ENCODE results near the gene MEGF11.

The MEGF11 gene

GRCh38 chr15:65937476-65937875 is 316.1 kb downstream of the MEGF11 start:
- Histone ChIP-seq H3K36me3 (ENCODE audit: insufficient read depth, insufficient read length, low read length) (no peaks in the 10 kb centered on the region), H3K4me1 (ENCODE audit: insufficient read depth, insufficient read length) (no peaks in the 10 kb centered on the region), H3K9ac (ENCODE audit: insufficient read length, low read depth) (no peak overlapping the region), H3K4me3 (ENCODE audit: insufficient read length, low read depth) (no peak overlapping the region), H3K27me3 (ENCODE audit: insufficient read depth, insufficient read length) (no peaks in the 10 kb centered on the region), H3K9me3 (ENCODE audit: insufficient read depth, low read length) (no peaks in the 10 kb centered on the region)
- no peak for DNase-seq (ENCODE audit: low read depth, low spot score)
- TF ChIP-seq YY1 (IDR thresholded peaks at IDR 0.05; ENCODE audit: insufficient read depth, insufficient read length), result no peak
- TF ChIP-seq ZNF274 (IDR thresholded peaks at IDR 0.05; ENCODE audit: low read depth, low read length), result no peak
- TF ChIP-seq SUZ12 (IDR thresholded peaks at IDR 0.05; ENCODE audit: extremely low read depth, insufficient read depth, insufficient read length), result no peak

- Histone ChIP-seq H3K36me3 (ENCODE audit: insufficient read depth, insufficient read length, low read length) (no peaks in the 10 kb centered on the region), H3K4me1 (ENCODE audit: insufficient read depth, insufficient read length) (no peaks in the 10 kb centered on the region), H3K27me3 (ENCODE audit: insufficient read depth, insufficient read length) (no peaks in the 10 kb centered on the region), H3K9me3 (ENCODE audit: insufficient read depth, low read length) (no peaks in the 10 kb centered on the region), H3K9ac (ENCODE audit: insufficient read length, low read depth) (no peak overlapping the region), H3K4me3 (ENCODE audit: insufficient read length, low read depth) (no peak overlapping the region)
- DNase-seq (ENCODE audit: low read depth, low spot score), result no peak
- TF ChIP-seq YY1 (IDR thresholded peaks at IDR 0.05; ENCODE audit: insufficient read depth, insufficient read length) (no peak), SUZ12 (IDR thresholded peaks at IDR 0.05; ENCODE audit: extremely low read depth, insufficient read depth, insufficient read length) (no peak), ZNF274 (IDR thresholded peaks at IDR 0.05; ENCODE audit: low read depth, low read length) (no peak)
These were observed 316.5 kb downstream of the MEGF11 start for GRCh38 chr15:65937054-65937453.

GRCh38 chr15:65936282-65936681 is 317.3 kb downstream of the MEGF11 start:
- no peak for TF ChIP-seq SUZ12 (IDR thresholded peaks at IDR 0.05; ENCODE audit: extremely low read depth, insufficient read depth, insufficient read length)
- TF ChIP-seq YY1 (IDR thresholded peaks at IDR 0.05; ENCODE audit: insufficient read depth, insufficient read length), result no peak
- no peak for TF ChIP-seq ZNF274 (IDR thresholded peaks at IDR 0.05; ENCODE audit: low read depth, low read length)
- no peak for DNase-seq (ENCODE audit: low read depth, low spot score)
- Histone ChIP-seq H3K4me3 (ENCODE audit: insufficient read length, low read depth) (no peak overlapping the region), H3K4me1 (ENCODE audit: insufficient read depth, insufficient read length) (no peaks in the 10 kb centered on the region), H3K9me3 (ENCODE audit: insufficient read depth, low read length) (no peaks in the 10 kb centered on the region), H3K36me3 (ENCODE audit: insufficient read depth, insufficient read length, low read length) (no peaks in the 10 kb centered on the region), H3K9ac (ENCODE audit: insufficient read length, low read depth) (no peak overlapping the region), H3K27me3 (ENCODE audit: insufficient read depth, insufficient read length) (no peaks in the 10 kb centered on the region)

GRCh38 chr15:65935391-65935790 is 318.2 kb downstream of the MEGF11 start:
- Histone ChIP-seq H3K9ac (ENCODE audit: insufficient read length, low read depth) (no peak overlapping the region), H3K27me3 (ENCODE audit: insufficient read depth, insufficient read length) (no peaks in the 10 kb centered on the region), H3K36me3 (ENCODE audit: insufficient read depth, insufficient read length, low read length) (no peaks in the 10 kb centered on the region), H3K4me1 (ENCODE audit: insufficient read depth, insufficient read length) (no peaks in the 10 kb centered on the region), H3K9me3 (ENCODE audit: insufficient read depth, low read length) (no peaks in the 10 kb centered on the region), H3K4me3 (ENCODE audit: insufficient read length, low read depth) (no peak overlapping the region)
- no peak for DNase-seq (ENCODE audit: low read depth, low spot score)
- no peak for TF ChIP-seq SUZ12 (IDR thresholded peaks at IDR 0.05; ENCODE audit: extremely low read depth, insufficient read depth, insufficient read length)
- no peak for TF ChIP-seq YY1 (IDR thresholded peaks at IDR 0.05; ENCODE audit: insufficient read depth, insufficient read length)
- no peak for TF ChIP-seq ZNF274 (IDR thresholded peaks at IDR 0.05; ENCODE audit: low read depth, low read length)

- no peaks in the 10 kb centered on the region for H3K36me3 ChIP-seq (ENCODE audit: insufficient read depth, insufficient read length, low read length)
- H3K27me3 ChIP-seq (ENCODE audit: insufficient read depth, insufficient read length), result no peaks in the 10 kb centered on the region
- H3K4me1 ChIP-seq (ENCODE audit: insufficient read depth, insufficient read length), result no peaks in the 10 kb centered on the region
- no peak overlapping the region for H3K4me3 ChIP-seq (ENCODE audit: insufficient read length, low read depth)
- H3K9me3 ChIP-seq (ENCODE audit: insufficient read depth, low read length), result no peaks in the 10 kb centered on the region
- TF ChIP-seq YY1 (IDR thresholded peaks at IDR 0.05; ENCODE audit: insufficient read depth, insufficient read length) (no peak), SUZ12 (IDR thresholded peaks at IDR 0.05; ENCODE audit: extremely low read depth, insufficient read depth, insufficient read length) (no peak), ZNF274 (IDR thresholded peaks at IDR 0.05; ENCODE audit: low read depth, low read length) (no peak)
- no peak for DNase-seq (ENCODE audit: low read depth, low spot score)
- no peak overlapping the region for H3K9ac ChIP-seq (ENCODE audit: insufficient read length, low read depth)
These were observed 322.3 kb downstream of the MEGF11 start for GRCh38 chr15:65931221-65931620.

- DNase-seq (ENCODE audit: low read depth, low spot score), result no peak
- Histone ChIP-seq H3K36me3 (ENCODE audit: insufficient read depth, insufficient read length, low read length) (no peaks in the 10 kb centered on the region), H3K9me3 (ENCODE audit: insufficient read depth, low read length) (no peaks in the 10 kb centered on the region), H3K4me1 (ENCODE audit: insufficient read depth, insufficient read length) (no peaks in the 10 kb centered on the region), H3K9ac (ENCODE audit: insufficient read length, low read depth) (no peak overlapping the region), H3K27me3 (ENCODE audit: insufficient read depth, insufficient read length) (no peaks in the 10 kb centered on the region), H3K4me3 (ENCODE audit: insufficient read length, low read depth) (no peak overlapping the region)
- TF ChIP-seq ZNF274 (IDR thresholded peaks at IDR 0.05; ENCODE audit: low read depth, low read length) (no peak), YY1 (IDR thresholded peaks at IDR 0.05; ENCODE audit: insufficient read depth, insufficient read length) (no peak)
These were observed 323.4 kb downstream of the MEGF11 start for GRCh38 chr15:65930134-65930533.

- no peak for DNase-seq (ENCODE audit: low read depth, low spot score)
- no peaks in the 10 kb centered on the region for H3K27me3 ChIP-seq (ENCODE audit: insufficient read depth, insufficient read length)
- H3K4me1 ChIP-seq (ENCODE audit: insufficient read depth, insufficient read length), result no peaks in the 10 kb centered on the region
- no peaks in the 10 kb centered on the region for H3K36me3 ChIP-seq (ENCODE audit: insufficient read depth, insufficient read length, low read length)
- H3K9me3 ChIP-seq (ENCODE audit: insufficient read depth, low read length), result no peaks in the 10 kb centered on the region
- TF ChIP-seq SUZ12 (IDR thresholded peaks at IDR 0.05; ENCODE audit: extremely low read depth, insufficient read depth, insufficient read length) (no peak), ZNF274 (IDR thresholded peaks at IDR 0.05; ENCODE audit: low read depth, low read length) (no peak), YY1 (IDR thresholded peaks at IDR 0.05; ENCODE audit: insufficient read depth, insufficient read length) (no peak)
- H3K9ac ChIP-seq (ENCODE audit: insufficient read length, low read depth), result no peak overlapping the region
- H3K4me3 ChIP-seq (ENCODE audit: insufficient read length, low read depth), result no peak overlapping the region
These were observed 324.0 kb downstream of the MEGF11 start for GRCh38 chr15:65929573-65929972.

GRCh38 chr15:65927545-65927944 is 326.0 kb downstream of the MEGF11 start:
- no peak for DNase-seq (ENCODE audit: low read depth, low spot score)
- no peaks in the 10 kb centered on the region for H3K4me1 ChIP-seq (ENCODE audit: insufficient read depth, insufficient read length)
- H3K9me3 ChIP-seq (ENCODE audit: insufficient read depth, low read length), result no peaks in the 10 kb centered on the region
- TF ChIP-seq YY1 (IDR thresholded peaks at IDR 0.05; ENCODE audit: insufficient read depth, insufficient read length) (no peak), ZNF274 (IDR thresholded peaks at IDR 0.05; ENCODE audit: low read depth, low read length) (no peak), SUZ12 (IDR thresholded peaks at IDR 0.05; ENCODE audit: extremely low read depth, insufficient read depth, insufficient read length) (no peak)
- H3K27me3 ChIP-seq (ENCODE audit: insufficient read depth, insufficient read length), result no peaks in the 10 kb centered on the region
- no peak overlapping the region for H3K9ac ChIP-seq (ENCODE audit: insufficient read length, low read depth)
- no peaks in the 10 kb centered on the region for H3K36me3 ChIP-seq (ENCODE audit: insufficient read depth, insufficient read length, low read length)
- H3K4me3 ChIP-seq (ENCODE audit: insufficient read length, low read depth), result no peak overlapping the region
